HCT116 (cell line): ENCODE data around the gene CENPP. TPM values are rescaled to one million over a fixed set of nuclear protein-coding genes. Genes with fewer than 3 reads are reported as not detected.

ENCODE experiments used
- ATAC-seq: fragments of 200-7000 bp; cut with Tn5 transposase; 2 replicates; pipeline ENCODE4 v1.9.1; 2020; ENCODE audit warnings: mild to moderate bottlenecking, moderate library complexity
- BruUV-seq: library from RNA; stranded (reverse); fragments of 400-500 nt; replicated peaks from 2 replicates; lab custom pipeline; 2021; lab: Mats Ljungman, UMichigan
- CTCF ChIA-PET: fragments of 300-600 bp; sonication (Branson Sonifier 250); formaldehyde crosslinking; loops from one replicate; lab custom pipeline; 2021; ENCODE audit warnings: antibody characterized with exemption; lab: Charles Lee
- POLR2A ChIA-PET: fragments of 300-600, 350-600 bp; sonication (Branson Sonifier 250); formaldehyde crosslinking; loops from one replicate; lab custom pipeline; 2021; ENCODE audit warnings: antibody characterized with exemption; lab: Charles Lee
- RAD21 ChIA-PET, 2 experiments: fragments of 300-600 bp; sonication (Branson Sonifier 250); formaldehyde crosslinking; loops; one replicate each; lab custom pipeline; 2023; ENCODE audit warnings: low total read pairs in 2 of 2; ENCODE audit not compliant: uncharacterized antibody in 2 of 2, unreplicated experiment in 2 of 2, low non-redundant PET in 1 of 2; lab: Charles Lee
- DNase-seq: peaks from one replicate; pipeline ENCODE4 v3.0.0-alpha.2; 2010; ENCODE audit warnings: low read depth, low spot score
- H2AFZ ChIP-seq: fragments of 200-600 bp; shearing (Covaris generic), sonication (generic); 2 replicates; pipeline ENCODE4 v1.6.1; 2017; ENCODE audit warnings: low read depth, mixed run types, mixed read lengths, antibody characterized with exemption, low read length; ENCODE audit not compliant: poor library complexity, severe bottlenecking
- H3K27ac ChIP-seq: 2 replicates; pipeline ENCODE4 v1.5.1; 2012; ENCODE audit warnings: low read depth, low read length
- H3K27me3 ChIP-seq: fragments of 200-600 bp; sonication (generic); 2 replicates; pipeline ENCODE4 v1.6.1; 2016; ENCODE audit warnings: mixed run types, low read length, mixed read lengths; ENCODE audit not compliant: insufficient read depth
- H3K36me3 ChIP-seq, 2 experiments: fragments of 200-500 bp in 1 of 2; fragments of 200-600 bp in 1 of 2; sonication (Bioruptor generic) in 1 of 2; sonication (generic) in 1 of 2; 2 replicates each; pipeline versions ENCODE4 v1.5.1 to v1.6.1; 2014 to 2016; ENCODE audit warnings: low read length in 2 of 2, inconsistent platforms in 1 of 2, mixed read lengths in 1 of 2, mixed run types in 1 of 2; ENCODE audit not compliant: insufficient read depth in 2 of 2, control insufficient read depth in 1 of 2
- H3K4me1 ChIP-seq, 2 experiments: fragments of 200-600 bp in 1 of 2; sonication (generic) in 1 of 2; 2 replicates each; pipeline versions ENCODE4 v1.5.1 to v1.6.1; 2012 to 2017; ENCODE audit warnings: low read length in 2 of 2, inconsistent platforms in 1 of 2, mild to moderate bottlenecking in 1 of 2, mixed read lengths in 1 of 2, mixed run types in 1 of 2, moderate library complexity in 1 of 2; ENCODE audit not compliant: insufficient read depth in 2 of 2, control insufficient read depth in 1 of 2
- H3K4me2 ChIP-seq: fragments of 200-600 bp; sonication (generic); 2 replicates; pipeline ENCODE4 v1.6.1; 2017; ENCODE audit warnings: mixed run types, low read length, mixed read lengths
- H3K4me3 ChIP-seq, 2 experiments: fragments of 200-600 bp in 1 of 2; sonication (generic) in 1 of 2; replicated peaks in 1 of 2; 2 replicates each; pipeline ENCODE4 v1.5.1; 2011 to 2016; ENCODE audit warnings: low read length in 2 of 2, control low read depth in 1 of 2, low read depth in 1 of 2, mild to moderate bottlenecking in 1 of 2, mixed read lengths in 1 of 2, mixed run types in 1 of 2
- H3K79me2 ChIP-seq: fragments of 200-600 bp; sonication (generic); 2 replicates; pipeline ENCODE4 v1.6.1; 2017; ENCODE audit warnings: mild to moderate bottlenecking, mixed run types, low read length, moderate library complexity, mixed read lengths; ENCODE audit not compliant: insufficient read depth
- H3K9ac ChIP-seq: fragments of 200-600 bp; sonication (generic); 2 replicates; pipeline ENCODE4 v1.6.1; 2016; ENCODE audit warnings: low read length, mixed read lengths
- H3K9me2 ChIP-seq: fragments of 200-600 bp; sonication (generic), shearing (Covaris generic); 2 replicates; pipeline ENCODE4 v1.6.1; 2017; ENCODE audit warnings: mixed run types, mild to moderate bottlenecking, moderate library complexity; ENCODE audit not compliant: insufficient read depth
- H3K9me3 ChIP-seq, 2 experiments: fragments of 200-500 bp in 1 of 2; fragments of 200-600 bp in 1 of 2; sonication (Bioruptor generic) in 1 of 2; sonication (generic) in 1 of 2; 2 replicates each; pipeline ENCODE4 v1.6.1; 2014 to 2017; ENCODE audit warnings: low read length in 2 of 2, mixed read lengths in 2 of 2, inconsistent platforms in 1 of 2, low read depth in 1 of 2, mild to moderate bottlenecking in 1 of 2, mixed run types in 1 of 2, moderate library complexity in 1 of 2; ENCODE audit not compliant: control insufficient read depth in 1 of 2, insufficient read depth in 1 of 2
- H4K20me1 ChIP-seq: fragments of 200-600 bp; sonication (generic), shearing (Covaris generic); 2 replicates; pipeline ENCODE4 v1.6.1; 2017; ENCODE audit warnings: mixed run types, mild to moderate bottlenecking, moderate library complexity; ENCODE audit not compliant: insufficient read depth
- CBX3 ChIP-seq: IDR thresholded peaks from 2 replicates; pipeline ENCODE4 v1.6.1; 2012; ENCODE audit warnings: low read depth
- CEBPB ChIP-seq: IDR thresholded peaks from 2 replicates; pipeline ENCODE4 v1.6.1; 2012; ENCODE audit warnings: low read depth
- EGR1 ChIP-seq: IDR thresholded peaks from 2 replicates; pipeline ENCODE4 v1.6.1; 2012; ENCODE audit warnings: low read depth
- ELF1 ChIP-seq: IDR thresholded peaks from 2 replicates; pipeline ENCODE4 v1.6.1; 2012; ENCODE audit warnings: low read depth, borderline replicate concordance
- EZH2 ChIP-seq: fragments of 200-600 bp; sonication (generic); IDR thresholded peaks from 2 replicates; pipeline ENCODE4 v1.6.1; 2017; ENCODE audit warnings: antibody characterized with exemption, mixed run types
- EZH2phosphoT487 ChIP-seq: fragments of 200-600 bp; IDR thresholded peaks from 2 replicates; pipeline ENCODE4 v1.6.1; 2018; ENCODE audit warnings: antibody characterized with exemption, borderline replicate concordance
- FOSL1 ChIP-seq: IDR thresholded peaks from 2 replicates; pipeline ENCODE4 v1.6.1; 2012; ENCODE audit warnings: low read depth
- JUND ChIP-seq: IDR thresholded peaks from 2 replicates; pipeline ENCODE4 v1.6.1; 2012
- POLR2A ChIP-seq: IDR thresholded peaks from 2 replicates; pipeline ENCODE4 v1.7.0; 2011; ENCODE audit warnings: borderline replicate concordance; ENCODE audit not compliant: insufficient read depth, insufficient read length; ENCODE audit errors: extremely low read depth
- POLR2AphosphoS5 ChIP-seq: IDR thresholded peaks from 2 replicates; pipeline ENCODE4 v1.6.1; 2011; ENCODE audit warnings: mild to moderate bottlenecking, low read depth, low read length, moderate library complexity
- RAD21 ChIP-seq: IDR thresholded peaks from 2 replicates; pipeline ENCODE4 v1.6.1; 2012; ENCODE audit warnings: low read depth, mild to moderate bottlenecking
- SIN3A ChIP-seq: IDR thresholded peaks from 2 replicates; pipeline ENCODE4 v1.6.1; 2012; ENCODE audit warnings: low read depth
- SP1 ChIP-seq: IDR thresholded peaks from 2 replicates; pipeline ENCODE4 v1.6.1; 2012; ENCODE audit warnings: low read depth
- SRF ChIP-seq: IDR thresholded peaks from 2 replicates; pipeline ENCODE4 v1.6.1; 2012; ENCODE audit warnings: low read depth
- TCF7L2 ChIP-seq: IDR thresholded peaks from 2 replicates; pipeline ENCODE4 v1.7.0; 2011; ENCODE audit warnings: borderline replicate concordance, inconsistent platforms; ENCODE audit not compliant: insufficient read depth, insufficient read length; ENCODE audit errors: extremely low read depth
- YY1 ChIP-seq: IDR thresholded peaks from 2 replicates; pipeline ENCODE4 v1.6.1; 2011; ENCODE audit warnings: low read length, low read depth, moderate library complexity, mild to moderate bottlenecking; ENCODE audit not compliant: insufficient replicate concordance; ENCODE audit errors: extremely low read depth
- ZFX ChIP-seq: fragments of 450-650 bp; IDR thresholded peaks from 2 replicates; pipeline ENCODE4 v1.6.1; 2017
- ZNF274 ChIP-seq: fragments of 200-500 bp; sonication (Bioruptor generic); IDR thresholded peaks from 2 replicates; pipeline ENCODE4 v1.6.1; 2014; ENCODE audit warnings: mild to moderate bottlenecking, low read depth, low read length, inconsistent platforms
- intact Hi-C: fragments of 100-400 bp; cut with micrococcal nuclease; formaldehyde crosslinking; loops from 2 replicates; pipeline ENCODE4 v1.10.0; 2022
- total RNA-seq: library from RNA; stranded (reverse); gene quantifications from one replicate; pipeline ENCODE4 v1.2.1, GENCODE V29; 2021; ENCODE audit not compliant: unreplicated experiment
- TF ChIP-seq, protein P1 (sequence below): IDR thresholded peaks from 2 replicates; pipeline ENCODE4 v1.6.1; 2012
- TF ChIP-seq, protein P2 (sequence below): IDR thresholded peaks from 2 replicates; pipeline ENCODE4 v1.6.1; 2011; ENCODE audit warnings: mild to moderate bottlenecking, low read length, moderate library complexity; ENCODE audit not compliant: insufficient replicate concordance; ENCODE audit errors: extremely low read depth

CENPP gene
- total RNA-seq, 1 experiment from 2014 or later = 7.0 TPM

DNA sequence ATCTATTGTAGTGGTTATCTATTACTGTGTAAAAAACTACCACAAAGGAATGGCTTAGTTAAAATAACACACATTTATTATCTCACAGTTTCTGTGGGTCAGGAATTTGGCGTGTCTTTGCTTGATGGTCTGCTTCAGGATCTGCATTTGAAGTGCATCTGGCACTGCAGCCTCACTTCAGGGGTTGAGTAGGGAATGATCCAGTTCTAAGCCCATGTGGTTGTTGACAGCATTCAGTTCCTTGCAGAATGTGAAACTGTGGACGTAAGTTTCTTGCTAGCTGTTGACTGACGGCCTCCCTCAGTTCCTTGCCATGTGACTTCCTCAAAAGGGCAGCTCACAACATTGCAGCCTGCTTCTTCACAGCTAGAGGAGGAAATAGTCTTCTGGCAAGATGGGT, 80.7 kb downstream of the CENPP start:
- Histone ChIP-seq H2AFZ (no peak overlapping the region), H3K79me2 (no peaks in the 10 kb centered on the region), H3K9ac (no peak overlapping the region), H3K9me3 (no peaks in the 10 kb centered on the region), H3K27me3 (no peaks in the 10 kb centered on the region), H3K4me2 (no peak overlapping the region), H3K27ac (no peak overlapping the region), H3K9me2 (no peaks in the 10 kb centered on the region), H3K4me1 (no peaks in the 10 kb centered on the region), H3K36me3 (no peaks in the 10 kb centered on the region), H4K20me1 (no peaks in the 10 kb centered on the region), H3K4me3 (no peak overlapping the region)
- DNase-seq = no peak
- no peak for ATAC-seq
- ChIA-PET RAD21 (no interaction called here), POLR2A (no interaction called here), CTCF (no interaction called here)
- no TSS peak for BruUV-seq
- no peak for TF ChIP-seq ZFX
- no peak for TF ChIP-seq EZH2
- TF ChIP-seq, protein P1, sequence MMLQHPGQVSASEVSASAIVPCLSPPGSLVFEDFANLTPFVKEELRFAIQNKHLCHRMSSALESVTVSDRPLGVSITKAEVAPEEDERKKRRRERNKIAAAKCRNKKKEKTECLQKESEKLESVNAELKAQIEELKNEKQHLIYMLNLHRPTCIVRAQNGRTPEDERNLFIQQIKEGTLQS = no peak
- TF ChIP-seq JUND = no peak
- no peak for TF ChIP-seq POLR2A
- TF ChIP-seq SP1 = no peak
- no peak for TF ChIP-seq ELF1
- TF ChIP-seq CEBPB = no peak
- no peak for TF ChIP-seq TCF7L2
- no peak for TF ChIP-seq ZNF274
- no peak for TF ChIP-seq EZH2phosphoT487
- TF ChIP-seq SRF = no peak
- TF ChIP-seq SIN3A = no peak
- TF ChIP-seq, protein P2, sequence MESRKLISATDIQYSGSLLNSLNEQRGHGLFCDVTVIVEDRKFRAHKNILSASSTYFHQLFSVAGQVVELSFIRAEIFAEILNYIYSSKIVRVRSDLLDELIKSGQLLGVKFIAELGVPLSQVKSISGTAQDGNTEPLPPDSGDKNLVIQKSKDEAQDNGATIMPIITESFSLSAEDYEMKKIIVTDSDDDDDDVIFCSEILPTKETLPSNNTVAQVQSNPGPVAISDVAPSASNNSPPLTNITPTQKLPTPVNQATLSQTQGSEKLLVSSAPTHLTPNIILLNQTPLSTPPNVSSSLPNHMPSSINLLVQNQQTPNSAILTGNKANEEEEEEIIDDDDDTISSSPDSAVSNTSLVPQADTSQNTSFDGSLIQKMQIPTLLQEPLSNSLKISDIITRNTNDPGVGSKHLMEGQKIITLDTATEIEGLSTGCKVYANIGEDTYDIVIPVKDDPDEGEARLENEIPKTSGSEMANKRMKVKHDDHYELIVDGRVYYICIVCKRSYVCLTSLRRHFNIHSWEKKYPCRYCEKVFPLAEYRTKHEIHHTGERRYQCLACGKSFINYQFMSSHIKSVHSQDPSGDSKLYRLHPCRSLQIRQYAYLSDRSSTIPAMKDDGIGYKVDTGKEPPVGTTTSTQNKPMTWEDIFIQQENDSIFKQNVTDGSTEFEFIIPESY = no peak
- no peak for TF ChIP-seq YY1
- no peak for TF ChIP-seq POLR2AphosphoS5
- no peak for TF ChIP-seq EGR1
- TF ChIP-seq CBX3 = no peak
- TF ChIP-seq FOSL1 = no peak
- no peak for TF ChIP-seq RAD21
- intact Hi-C loops = no loop called here
